Mesodermal cell (in vitro differentiated cells): ENCODE results near the gene RSL1D1.
"Not testable (repeated sequence)": the region's sequence is repeated elsewhere in the genome, so short reads cannot be mapped to it uniquely, and the experiment has no call there.

Source experiments
- H3K27ac ChIP-seq: 2 replicates; pipeline ENCODE4 v1.7.0; 2013; ENCODE audit warnings: mild to moderate bottlenecking, low read depth, low read length, moderate library complexity; ENCODE audit not compliant: severe bottlenecking
- H3K36me3 ChIP-seq: 2 replicates; pipeline ENCODE4 v1.7.1; 2013; ENCODE audit warnings: mild to moderate bottlenecking, low read length, moderate library complexity; ENCODE audit not compliant: control insufficient read depth, insufficient read depth
- H3K4me1 ChIP-seq: one replicate; pipeline ENCODE4 v1.7.1; 2013; ENCODE audit warnings: mild to moderate bottlenecking, low read length; ENCODE audit not compliant: insufficient read depth, control insufficient read depth, poor library complexity, severe bottlenecking
- H3K4me3 ChIP-seq: 2 replicates; pipeline ENCODE4 v1.7.0; 2013; ENCODE audit warnings: low read length, control low read depth, mild to moderate bottlenecking; ENCODE audit not compliant: insufficient read depth, poor library complexity, severe bottlenecking; ENCODE audit errors: extremely low read depth
- H3K9me3 ChIP-seq: 2 replicates; pipeline ENCODE4 v1.7.1; 2013; ENCODE audit warnings: mild to moderate bottlenecking, low read length, moderate library complexity; ENCODE audit not compliant: control insufficient read depth
- WGBS, 2 experiments: methylation state at CpG; one replicate each; pipeline ENCODE4 v1.1.5; 2013; ENCODE audit warnings: missing lambda C conversion rate in 2 of 2; ENCODE audit not compliant: insufficient coverage in 2 of 2; 5-methylcytosine and 5-hydroxymethylcytosine counted together

Gene RSL1D1

DNA sequence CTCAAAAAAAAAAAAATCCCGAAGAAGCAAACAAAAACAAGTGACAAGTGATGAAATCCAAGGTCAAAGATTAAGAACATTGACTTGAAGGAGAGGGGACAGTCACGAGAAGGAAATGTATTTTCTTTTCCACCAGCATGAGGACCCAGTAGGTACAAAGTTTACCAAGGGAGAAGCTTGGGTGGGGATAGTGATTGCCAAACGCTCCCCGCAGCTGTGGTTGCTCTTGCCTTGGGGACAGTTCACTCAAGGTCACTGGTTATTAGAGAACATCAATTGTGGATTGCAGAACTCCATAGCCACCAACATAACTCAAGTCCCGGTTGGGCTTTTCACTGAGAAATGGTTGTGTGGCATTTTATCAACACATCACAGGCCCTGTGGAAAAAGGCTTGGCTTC, 27.0 kb downstream of the RSL1D1 start:
- Histone ChIP-seq H3K4me3 (no peak overlapping the region), H3K27ac (no peak overlapping the region), H3K9me3 (no peaks in the 10 kb centered on the region), H3K36me3 (no peaks in the 10 kb centered on the region), H3K4me1 (no peaks in the 10 kb centered on the region)
- WGBS, 2 experiments, result 77 to 87% methylated on average over 1 to 3 of the region's 5 CpGs

DNA sequence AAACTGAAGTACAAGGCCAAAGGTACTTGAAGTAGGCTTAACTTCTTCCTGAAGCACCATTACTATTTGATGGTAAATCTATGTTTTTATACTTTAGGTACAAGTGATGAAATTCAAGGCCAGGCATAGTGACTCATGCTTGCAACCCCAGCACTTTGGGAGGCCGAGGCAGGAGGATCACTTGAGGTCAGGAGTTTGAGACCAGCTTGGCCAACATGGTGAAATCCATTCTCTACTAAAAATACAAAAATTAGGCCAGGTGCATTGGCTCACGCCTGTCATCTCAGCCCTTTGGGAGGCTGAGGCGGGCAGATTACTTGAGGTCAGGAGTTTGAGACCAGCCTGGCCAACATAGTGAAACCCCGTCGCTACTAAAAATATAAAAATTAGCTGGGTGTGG, 27.7 kb downstream of the RSL1D1 start:
- not testable (repeated sequence) for H3K4me3 ChIP-seq, H3K4me1 ChIP-seq, H3K9me3 ChIP-seq, H3K27ac ChIP-seq, H3K36me3 ChIP-seq
- WGBS, 2 experiments, result 98 to 100% methylated on average over 4 to 5 of the region's 5 CpGs

DNA sequence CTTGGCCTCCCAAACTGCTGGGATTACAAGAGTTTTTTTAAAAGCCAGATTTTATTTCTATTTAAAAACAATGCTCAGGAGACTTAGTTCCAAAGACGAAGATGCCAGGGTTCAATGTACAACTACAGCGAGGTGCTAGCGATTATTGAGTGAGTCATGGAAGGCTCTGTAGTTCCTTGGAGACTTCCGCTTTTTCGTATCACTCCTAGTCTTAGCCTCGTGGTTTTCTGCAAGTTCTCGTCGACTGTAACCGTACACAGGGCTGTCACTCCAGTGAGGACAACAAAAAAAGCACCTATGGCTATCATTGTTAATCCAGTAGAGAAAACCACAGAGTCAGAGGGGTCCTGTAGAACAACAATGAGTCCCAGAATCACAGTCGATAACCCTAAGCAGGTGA, 31.5 kb downstream of the RSL1D1 start:
- no peaks in the 10 kb centered on the region for H3K9me3 ChIP-seq
- no peaks in the 10 kb centered on the region for H3K4me1 ChIP-seq
- H3K27ac ChIP-seq, result no peak overlapping the region
- H3K4me3 ChIP-seq, result no peak overlapping the region
- WGBS, 2 experiments, result 93 to 94% methylated on average over 8 to 10 of the region's 10 CpGs
- no peaks in the 10 kb centered on the region for H3K36me3 ChIP-seq

DNA sequence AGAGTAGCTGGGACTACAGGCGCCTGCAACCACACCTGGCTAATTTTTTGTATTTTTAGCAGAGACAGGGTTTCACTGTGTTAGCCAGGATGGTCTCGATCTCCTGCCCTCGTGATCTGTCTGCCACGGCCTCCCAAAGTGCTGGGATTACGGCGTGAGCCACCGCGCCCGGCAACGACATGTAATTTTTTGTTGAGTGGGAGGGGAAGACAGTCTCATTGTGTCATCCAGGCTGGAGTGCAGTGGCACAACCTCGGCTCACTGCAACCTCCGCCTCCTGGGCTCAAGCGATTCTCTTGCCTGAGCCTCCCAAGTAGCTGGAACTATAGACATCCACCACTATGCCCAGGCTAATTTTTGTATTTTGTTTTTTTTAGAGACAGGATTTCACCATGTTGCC, 32.4 kb downstream of the RSL1D1 start:
- WGBS, 2 experiments, result 93 to 97% methylated on average over 9 to 10 of the region's 13 CpGs

DNA sequence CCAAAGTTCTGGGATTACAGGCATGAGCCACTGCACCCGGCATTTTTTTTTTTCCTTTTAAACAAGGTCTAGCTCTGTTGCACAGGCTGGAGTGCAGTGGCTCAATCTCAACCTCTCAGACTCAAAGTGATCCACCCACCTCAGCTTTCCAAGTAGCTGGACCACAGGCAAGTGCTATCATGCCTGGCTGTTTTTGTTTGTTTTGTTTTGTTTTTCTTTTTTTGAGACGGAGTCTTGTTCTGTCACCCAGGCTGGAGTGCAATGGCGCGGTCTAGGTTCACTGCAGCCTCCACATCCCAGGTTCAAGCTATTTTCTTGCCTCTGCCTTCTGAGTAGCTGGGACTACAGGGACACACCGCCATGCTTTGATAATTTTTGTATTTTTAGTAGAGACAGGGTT, 35.2 kb downstream of the RSL1D1 start:
- WGBS, 2 experiments, result 65 to 90% methylated on average over 1 to 4 of the region's 5 CpGs
- H3K4me3 ChIP-seq, result no peak overlapping the region
- H3K9me3 ChIP-seq, result no peaks in the 10 kb centered on the region
- H3K36me3 ChIP-seq, result no peaks in the 10 kb centered on the region
- H3K4me1 ChIP-seq, result no peaks in the 10 kb centered on the region
- no peak overlapping the region for H3K27ac ChIP-seq

More for the DNA sequence above, 32.4 kb downstream of the RSL1D1 start:
- H3K36me3 ChIP-seq, H3K27ac ChIP-seq, H3K4me1 ChIP-seq, H3K4me3 ChIP-seq, H3K9me3 ChIP-seq: not testable (repeated sequence)

DNA sequence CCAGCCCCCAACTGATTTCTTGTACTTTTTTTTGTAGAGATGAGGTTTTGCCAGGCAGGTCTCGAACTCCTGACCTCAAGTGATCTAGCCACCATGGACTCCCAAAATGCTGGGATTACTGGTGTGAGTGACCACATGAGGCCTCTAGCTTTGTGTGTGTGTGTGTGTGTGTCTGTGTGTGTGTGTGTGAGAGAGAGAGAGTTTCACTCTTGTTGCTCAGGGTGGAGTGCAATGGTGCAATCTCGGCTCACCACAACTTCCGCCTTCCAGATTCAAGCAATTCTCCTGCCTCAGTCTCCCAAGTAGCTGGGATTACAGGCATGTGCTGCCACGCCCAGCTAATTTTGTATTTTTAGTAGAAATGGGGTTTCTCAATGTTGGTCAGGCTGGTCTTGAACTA, 36.5 kb downstream of the RSL1D1 start:
- 83 to 100% methylated on average over 1 to 2 of the region's 4 CpGs for WGBS, 2 experiments
- H3K4me1 ChIP-seq, H3K36me3 ChIP-seq, H3K4me3 ChIP-seq, H3K9me3 ChIP-seq, H3K27ac ChIP-seq: not testable (repeated sequence)

DNA sequence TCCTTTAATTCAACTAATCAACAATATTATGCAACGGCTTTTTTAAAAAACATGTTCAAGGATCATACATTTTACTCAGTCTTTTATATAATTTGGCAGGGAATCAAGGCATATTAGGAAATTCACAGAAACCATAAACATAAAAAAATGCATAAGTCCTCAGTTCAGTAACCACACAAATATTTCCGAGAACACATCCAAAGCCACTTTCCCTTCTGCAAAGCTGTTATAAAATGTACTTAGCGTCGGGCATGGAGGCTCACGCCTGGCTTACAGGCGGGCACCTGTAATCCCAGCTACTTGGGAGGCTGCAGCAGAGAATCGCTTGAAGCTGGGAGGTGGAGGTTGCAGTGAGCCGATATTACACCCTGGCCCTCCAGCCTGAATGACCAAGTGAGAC, 44.6 kb downstream of the RSL1D1 start:
- Histone ChIP-seq H3K4me3 (no peak overlapping the region), H3K4me1 (no peaks in the 10 kb centered on the region), H3K9me3 (peaks cover 5% of the 10 kb centered on the region), H3K36me3 (no peaks in the 10 kb centered on the region), H3K27ac (no peak overlapping the region)
- WGBS, 2 experiments, result 98 to 100% methylated on average over 1 to 5 of the region's 8 CpGs

DNA sequence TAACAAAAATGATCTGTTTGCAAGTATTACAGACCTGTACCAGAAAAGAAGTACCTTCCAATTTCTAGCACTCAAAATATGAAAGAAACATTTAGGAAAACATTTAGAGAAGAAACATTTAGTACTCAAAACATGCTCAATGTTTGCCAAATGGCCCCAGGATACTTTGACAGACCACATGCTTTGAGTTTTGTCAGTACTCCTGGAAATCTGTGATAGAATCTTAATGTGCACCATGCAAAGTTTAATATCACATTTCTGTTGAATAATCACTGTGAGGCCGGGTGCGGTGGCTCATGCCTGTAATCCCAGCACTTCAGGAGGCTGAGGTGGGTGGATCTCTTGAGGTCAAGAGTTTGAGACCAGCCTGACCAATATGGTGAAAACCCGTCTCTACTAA, 45.8 kb downstream of the RSL1D1 start:
- Histone ChIP-seq H3K36me3 (no peaks in the 10 kb centered on the region), H3K4me1 (peaks cover 5% of the 10 kb centered on the region), H3K27ac (no peak overlapping the region), H3K4me3 (no peak overlapping the region), H3K9me3 (peaks cover 5% of the 10 kb centered on the region)
- 89 to 94% methylated on average over 3 of the region's 3 CpGs for WGBS, 2 experiments

DNA sequence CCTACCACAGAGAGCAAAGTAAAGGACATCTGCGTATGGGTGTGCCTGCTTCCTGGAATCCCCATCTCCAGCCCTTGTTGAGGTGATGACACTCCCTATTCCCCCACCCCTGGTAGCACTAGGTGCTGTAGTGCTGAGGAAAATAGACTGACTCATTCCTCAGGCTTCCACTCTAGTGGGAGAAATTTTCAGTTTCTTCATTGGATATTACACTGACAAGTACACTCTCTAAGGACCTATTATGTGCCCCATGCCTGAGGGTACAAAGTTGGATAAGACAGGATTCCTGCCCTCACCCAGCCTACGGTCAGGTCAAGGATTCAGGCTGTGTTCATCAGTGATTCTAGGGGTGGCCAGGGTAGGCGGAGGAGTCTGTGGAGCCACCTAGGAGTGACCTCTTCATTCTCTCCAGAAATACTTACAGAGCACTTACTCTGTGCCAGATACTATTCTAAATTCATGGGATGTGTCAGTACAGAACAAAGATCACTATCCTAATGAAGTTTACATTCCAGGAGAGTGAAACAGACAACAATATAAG, 49.8 kb downstream of the RSL1D1 start:
- Histone ChIP-seq H3K4me3 (no peak overlapping the region), H3K4me1 (peaks cover 5% of the 10 kb centered on the region), H3K27ac (no peak overlapping the region), H3K9me3 (no peaks in the 10 kb centered on the region), H3K36me3 (no peaks in the 10 kb centered on the region)
- WGBS, 2 experiments, result 60 to 67% methylated on average over 1 to 2 of the region's 3 CpGs

DNA sequence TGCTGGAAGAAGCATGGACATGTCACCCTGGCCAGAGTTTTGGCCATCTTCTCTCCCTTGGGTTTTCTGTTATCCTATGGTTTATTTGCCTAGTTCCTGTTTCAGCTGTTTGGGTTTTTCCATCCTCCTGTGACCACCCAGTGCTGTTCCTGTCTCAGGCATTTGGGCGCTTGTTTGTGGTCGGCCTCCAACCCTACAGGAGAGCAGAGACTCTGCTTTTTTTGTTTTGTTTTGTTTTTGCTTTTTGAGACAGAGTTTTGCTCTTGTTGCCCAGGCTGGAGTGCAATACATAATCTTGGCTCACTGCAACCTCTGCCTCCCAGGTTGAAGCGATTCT, 51.0 kb downstream of the RSL1D1 start:
- H3K4me3 ChIP-seq, result no peak overlapping the region
- peaks cover 7% of the 10 kb centered on the region for H3K4me1 ChIP-seq
- H3K36me3 ChIP-seq, result peaks cover 3% of the 10 kb centered on the region
- 87 to 90% methylated on average over 1 to 3 of the region's 3 CpGs for WGBS, 2 experiments
- H3K27ac ChIP-seq, result no peak overlapping the region
- no peaks in the 10 kb centered on the region for H3K9me3 ChIP-seq

DNA sequence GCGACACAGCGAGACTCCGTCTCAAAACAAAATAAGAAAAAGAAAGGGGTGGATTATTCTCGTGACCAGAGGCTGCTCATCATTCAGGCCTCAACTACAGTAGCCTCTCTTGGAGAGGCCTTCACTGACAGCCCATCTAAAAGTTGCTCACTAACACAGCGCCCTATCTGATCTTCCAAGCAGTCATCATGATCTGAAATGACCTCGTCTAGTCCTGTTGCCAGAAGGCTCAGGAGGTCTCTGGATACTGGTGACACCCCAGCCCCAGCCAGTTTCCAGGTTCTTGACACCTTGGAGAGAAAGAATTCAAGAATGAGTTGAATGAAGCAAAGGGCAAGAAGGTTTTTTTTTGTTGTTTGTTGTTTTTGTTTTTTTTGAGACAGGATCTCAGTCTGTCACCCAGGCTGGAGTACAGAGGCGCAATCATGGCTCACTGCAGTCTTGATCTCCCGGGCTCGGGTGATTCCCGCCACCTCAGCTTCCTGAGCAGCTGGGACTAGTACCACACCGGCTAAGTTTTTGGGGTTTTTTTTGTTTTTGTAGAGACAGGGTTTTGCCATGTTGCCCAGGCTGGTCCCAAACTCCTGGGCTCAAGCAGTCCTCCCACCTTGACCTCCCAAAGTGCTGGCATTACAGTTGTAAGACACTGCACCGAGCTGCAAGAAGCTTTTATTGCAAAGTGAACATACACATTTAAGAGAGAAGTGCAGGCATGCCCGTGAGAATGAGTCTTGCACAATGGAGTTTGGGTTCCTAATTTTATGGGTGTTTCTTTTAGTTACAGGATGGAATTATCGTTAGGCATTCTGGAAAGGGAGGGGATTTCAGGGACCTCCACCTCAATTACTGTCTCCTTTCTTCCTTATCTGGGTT, 51.6 kb downstream of the RSL1D1 start:
- 94% methylated on average over 12 of the region's 14 CpGs for WGBS, 2 experiments
- Histone ChIP-seq H3K9me3 (no peaks in the 10 kb centered on the region), H3K27ac (no peak overlapping the region), H3K4me1 (peaks cover 13% of the 10 kb centered on the region), H3K36me3 (peaks cover 9% of the 10 kb centered on the region), H3K4me3 (no peak overlapping the region)
